Karpas-422 (cell line): Measurements from ENCODE around the gene KATNIP. TPM values are rescaled to one million over a fixed set of nuclear protein-coding genes. Genes with fewer than 3 reads are reported as not detected.

Source experiments
- total RNA-seq: library from RNA; depleted of rRNA; stranded (reverse); fragments of >200 nt; shearing (Covaris generic); gene quantifications from 2 replicates; pipeline ENCODE4 v1.2.3, GENCODE V29; 2014; ENCODE audit warnings: low replicate concordance; rRNA removed

Gene KATNIP
- total RNA-seq, 1 experiment from 2014 or later = 8.5 TPM

Other genes starting within 250 kb of the KATNIP start
- 0.94 and 12.0 TPM in 2 replicates for gene IL4R, start 236.2 kb upstream of the KATNIP start, total RNA-seq
- 1.9 and 2.2 TPM in 2 replicates for gene IL21R, start 148.0 kb upstream of the KATNIP start, total RNA-seq
- gene GTF3C1, start 231 bp upstream of the KATNIP start, total RNA-seq = 46.6 and 78.0 TPM in 2 replicates